Hepatocyte (in vitro differentiated cells): ENCODE measurements around the gene SLC16A2.

ENCODE experiments used
- EZH2 ChIP-seq: fragments of 200-600 bp; sonication (generic); IDR thresholded peaks from 2 replicates; pipeline ENCODE4 v1.6.1; 2016; ENCODE audit warnings: antibody characterized with exemption, mild to moderate bottlenecking, borderline replicate concordance
- EZH2phosphoT487 ChIP-seq: fragments of 200-600 bp; sonication (generic); IDR thresholded peaks from one replicate; pipeline ENCODE4 v1.6.1; 2018; ENCODE audit warnings: antibody characterized with exemption, mild to moderate bottlenecking, low read depth, moderate library complexity; ENCODE audit not compliant: unreplicated experiment, severe bottlenecking
- TF ChIP-seq, protein P1 (sequence below): fragments of 200-600 bp; sonication (generic); IDR thresholded peaks from 2 replicates; pipeline ENCODE4 v1.5.1; 2016; ENCODE audit warnings: antibody characterized with exemption, mild to moderate bottlenecking; ENCODE audit not compliant: poor library complexity

DNA sequence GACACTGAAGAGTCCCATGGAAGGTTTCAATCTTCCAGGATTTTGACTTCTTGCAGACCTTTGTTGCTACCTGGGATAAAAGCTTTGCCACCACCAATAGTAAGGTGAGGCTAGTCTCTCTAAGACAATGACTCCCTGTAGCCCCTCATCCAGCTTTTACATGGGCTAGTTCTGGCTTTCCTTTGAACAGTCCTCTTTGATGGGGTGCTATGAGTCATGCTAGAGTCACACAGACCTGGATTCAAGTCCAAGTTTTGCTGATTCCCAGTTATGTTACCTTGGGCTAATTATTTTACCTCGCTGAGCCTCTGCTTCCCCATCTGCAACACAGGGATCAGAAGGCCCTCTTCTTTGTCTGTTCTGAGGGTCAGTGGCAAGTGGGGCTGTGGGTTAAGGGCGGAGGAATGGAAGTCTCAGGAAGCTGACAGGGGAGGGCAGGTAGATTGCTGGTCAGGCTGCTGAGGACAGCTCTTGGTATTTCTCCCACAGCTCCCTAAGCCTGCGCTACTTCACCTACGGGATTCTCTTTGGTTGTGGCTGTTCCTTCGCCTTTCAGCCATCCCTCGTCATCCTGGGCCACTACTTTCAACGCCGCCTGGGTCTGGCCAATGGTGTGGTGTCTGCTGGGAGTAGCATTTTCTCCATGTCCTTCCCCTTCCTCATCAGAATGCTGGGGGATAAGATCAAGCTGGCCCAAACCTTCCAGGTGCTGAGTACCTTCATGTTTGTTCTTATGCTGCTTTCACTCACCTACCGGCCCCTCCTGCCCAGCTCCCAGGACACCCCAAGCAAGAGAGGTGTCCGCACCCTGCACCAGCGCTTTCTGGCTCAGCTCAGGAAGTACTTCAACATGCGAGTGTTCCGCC, 102.8 kb downstream of the SLC16A2 start:
- no peak for TF ChIP-seq EZH2
- TF ChIP-seq, protein P1, sequence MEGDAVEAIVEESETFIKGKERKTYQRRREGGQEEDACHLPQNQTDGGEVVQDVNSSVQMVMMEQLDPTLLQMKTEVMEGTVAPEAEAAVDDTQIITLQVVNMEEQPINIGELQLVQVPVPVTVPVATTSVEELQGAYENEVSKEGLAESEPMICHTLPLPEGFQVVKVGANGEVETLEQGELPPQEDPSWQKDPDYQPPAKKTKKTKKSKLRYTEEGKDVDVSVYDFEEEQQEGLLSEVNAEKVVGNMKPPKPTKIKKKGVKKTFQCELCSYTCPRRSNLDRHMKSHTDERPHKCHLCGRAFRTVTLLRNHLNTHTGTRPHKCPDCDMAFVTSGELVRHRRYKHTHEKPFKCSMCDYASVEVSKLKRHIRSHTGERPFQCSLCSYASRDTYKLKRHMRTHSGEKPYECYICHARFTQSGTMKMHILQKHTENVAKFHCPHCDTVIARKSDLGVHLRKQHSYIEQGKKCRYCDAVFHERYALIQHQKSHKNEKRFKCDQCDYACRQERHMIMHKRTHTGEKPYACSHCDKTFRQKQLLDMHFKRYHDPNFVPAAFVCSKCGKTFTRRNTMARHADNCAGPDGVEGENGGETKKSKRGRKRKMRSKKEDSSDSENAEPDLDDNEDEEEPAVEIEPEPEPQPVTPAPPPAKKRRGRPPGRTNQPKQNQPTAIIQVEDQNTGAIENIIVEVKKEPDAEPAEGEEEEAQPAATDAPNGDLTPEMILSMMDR = no peak
- no peak for TF ChIP-seq EZH2phosphoT487
